Measurements from ENCODE around the gene RTKN. TPM values are rescaled to one million over a fixed set of nuclear protein-coding genes. Genes with fewer than 3 reads are reported as not detected.

Gene RTKN
- polyA plus RNA-seq (2012; rRNA removed): 22.6 and 23.4 TPM in 2 replicates
- polyA plus RNA-seq (2012; cell fraction: cytosol; rRNA removed): 8.6 and 13.1 TPM in 2 replicates
- 80.0 and 93.6 TPM in 2 replicates for polyA plus RNA-seq (2012; cell fraction: nucleus; rRNA removed)

GRCh38 chr2:74441690-74442482 lies at the start of gene RTKN:
TSS of gene RTKN (minus strand) at chr2:74441937. CDS start at chr2:74441816, 121 bp downstream.
- H3K9ac ChIP-seq: peak within 1 kb of the TSS; percentile 77
- H3K4me3 ChIP-seq (ENCODE audit: low read depth in 2 of 2, low read length in 1 of 2): peak within 1 kb of the TSS; percentile 73 to 75
- peaks cover 6% of the 10 kb centered on the region for H3F3A ChIP-seq (replicated peaks; ENCODE audit: insufficient read depth)
- no peaks in the 10 kb centered on the region for H3K27me3 ChIP-seq (ENCODE audit: insufficient read depth)
- no peaks in the 10 kb centered on the region for H4K20me1 ChIP-seq (ENCODE audit: insufficient read depth)
- ChIA-PET CTCF (interaction anchor here (2.5 kb wide), 1 partner anchor 90 kb away, joined by 8 read pairs; no protein-coding TSS in a partner anchor), POLR2A (no interaction called here)
- H3K9me3 ChIP-seq: no peaks in the 10 kb centered on the region
- H3K79me2 ChIP-seq (ENCODE audit: insufficient read depth): peaks cover 30% of the 10 kb centered on the region
- no peak for DNase-seq
- no peaks in the 10 kb centered on the region for H3K9me2 ChIP-seq
- TF ChIP-seq POLR2AphosphoS5 (IDR thresholded peaks at IDR 0.05; ENCODE audit: low read depth, low read length): no peak
- TF ChIP-seq TEAD4 (IDR thresholded peaks at IDR 0.05; ENCODE audit: borderline replicate concordance, insufficient read depth): no peak
- TF ChIP-seq MXI1 (IDR thresholded peaks at IDR 0.05; ENCODE audit: low read depth, low read length): no peak
- no peak for TF ChIP-seq FOSL2 (IDR thresholded peaks at IDR 0.05; ENCODE audit: borderline replicate concordance, low read depth)
- TF ChIP-seq GATA2 (CRISPR knock-in tag; IDR thresholded peaks at IDR 0.05): no peak
- no peak for TF ChIP-seq MAX (IDR thresholded peaks at IDR 0.05; ENCODE audit: low read depth)
- TF ChIP-seq TAF1 (IDR thresholded peaks at IDR 0.05; ENCODE audit: borderline replicate concordance, low read depth, low read length): no peak
- TF ChIP-seq YY1 (IDR thresholded peaks at IDR 0.05; ENCODE audit: low read depth): no peak
- TF ChIP-seq NRF1 (IDR thresholded peaks at IDR 0.05; ENCODE audit: low read depth, low read length): no peak
- no peak for TF ChIP-seq RAD21 (IDR thresholded peaks at IDR 0.05; ENCODE audit: low read length)
- TF ChIP-seq SMC3 (IDR thresholded peaks at IDR 0.05; ENCODE audit: low read depth, low read length): no peak
- peak within 1 kb of the TSS; percentile 97 for H3K4me2 ChIP-seq
- H3K36me3 ChIP-seq (replicated peaks in 1 of 2; ENCODE audit: control insufficient read depth in 1 of 2, insufficient read depth in 2 of 2, low read length in 1 of 2): no peaks in the 10 kb centered on the region
- peak within 1 kb of the TSS; percentile 95 for H2AFZ ChIP-seq (ENCODE audit: low read depth)
- peaks cover 20 to 27% of the 10 kb centered on the region in 2 experiments; a peak in 3 of 4 replicates for H3K4me1 ChIP-seq (ENCODE audit: control insufficient read depth in 1 of 2, insufficient read depth in 2 of 2, low read depth in 1 of 2, low read length in 1 of 2)
- WGBS (ENCODE audit: low lambda C conversion rate): 96% methylated on average over 65 of the region's 75 CpGs
- peak within 1 kb of the TSS; percentile 64 to 98 for H3K27ac ChIP-seq (ENCODE audit: low read depth in 2 of 2, low read length in 1 of 2)

GRCh38 chr2:74489906-74490305 lies 48.2 kb upstream of the RTKN start:
- H3K4me2 ChIP-seq: no peak overlapping the region
- no peaks in the 10 kb centered on the region for H3K27me3 ChIP-seq (ENCODE audit: insufficient read depth)
- no peaks in the 10 kb centered on the region for H3K4me1 ChIP-seq (ENCODE audit: control insufficient read depth in 1 of 2, insufficient read depth in 2 of 2, low read depth in 1 of 2, low read length in 1 of 2)
- H3K9ac ChIP-seq: no peak overlapping the region
- POLR2A ChIA-PET: interaction anchor here (1.0 kb wide), 1 partner anchor 16 kb away, joined by 3 read pairs; no protein-coding TSS in a partner anchor
- no peak for DNase-seq
- peaks cover 6 to 49% of the 10 kb centered on the region in 2 experiments for H3K36me3 ChIP-seq (replicated peaks in 1 of 2; ENCODE audit: control insufficient read depth in 1 of 2, insufficient read depth in 2 of 2, low read length in 1 of 2)
- peaks cover 17% of the 10 kb centered on the region for H3K79me2 ChIP-seq (ENCODE audit: insufficient read depth)
- no peak overlapping the region for H2AFZ ChIP-seq (ENCODE audit: low read depth)
- no peaks in the 10 kb centered on the region for H3K9me2 ChIP-seq
- no peaks in the 10 kb centered on the region for H3F3A ChIP-seq (replicated peaks; ENCODE audit: insufficient read depth)
- H3K4me3 ChIP-seq (ENCODE audit: low read depth in 2 of 2, low read length in 1 of 2): no peak overlapping the region
- no peak overlapping the region for H3K27ac ChIP-seq (ENCODE audit: low read depth in 2 of 2, low read length in 1 of 2)
- H4K20me1 ChIP-seq (ENCODE audit: insufficient read depth): no peaks in the 10 kb centered on the region
- WGBS (ENCODE audit: low lambda C conversion rate): 96% methylated on average over 6 of the region's 9 CpGs
- CTCF ChIA-PET: interaction anchor here (0.6 to 3.0 kb wide), 4 partner anchors 9 to 97 kb away, joined by 3 to 13 read pairs (median 4); partner anchors contain the start of gene PCGF1
- no peaks in the 10 kb centered on the region for H3K9me3 ChIP-seq
- TF ChIP-seq FOXJ3 (CRISPR knock-in tag; IDR thresholded peaks at IDR 0.05) (no peak), CHD2 (IDR thresholded peaks at IDR 0.05; ENCODE audit: low read length, partially characterized antibody) (no peak), YY1 (IDR thresholded peaks at IDR 0.05; ENCODE audit: low read depth) (no peak), PBX3 (IDR thresholded peaks at IDR 0.05) (no peak), RCOR1 (IDR thresholded peaks at IDR 0.05; ENCODE audit: low read length) (no peak), RAD21 (IDR thresholded peaks at IDR 0.05; ENCODE audit: low read length) (no peak), ZBTB33 (IDR thresholded peaks at IDR 0.05; ENCODE audit: borderline replicate concordance, low read depth) (no peak), GABPA (IDR thresholded peaks at IDR 0.05; ENCODE audit: low read depth) (no peak), MEF2A (IDR thresholded peaks at IDR 0.05; ENCODE audit: borderline replicate concordance, low read depth) (no peak), SMC3 (IDR thresholded peaks at IDR 0.05; ENCODE audit: low read depth, low read length) (no peak), SIN3A (IDR thresholded peaks at IDR 0.05; ENCODE audit: borderline replicate concordance, low read depth, low read length) (no peak), EZH2phosphoT487 (IDR thresholded peaks at IDR 0.05; ENCODE audit: borderline replicate concordance, low read depth) (no peak), GATA2 (CRISPR knock-in tag; IDR thresholded peaks at IDR 0.05) (no peak), ELF1 (IDR thresholded peaks at IDR 0.05) (no peak)
